LNCAP (cell line): ENCODE data around the gene SUPT7L.
A peak's percentile ranks its signal among the peaks of the same experiment; 100 is the strongest.

Experiments
- TF ChIP-seq, protein P1 (sequence below): fragments of 450-650 bp; IDR thresholded peaks from 2 replicates; pipeline ENCODE4 v1.5.1; 2017; ENCODE audit warnings: mild to moderate bottlenecking

Gene SUPT7L

DNA sequence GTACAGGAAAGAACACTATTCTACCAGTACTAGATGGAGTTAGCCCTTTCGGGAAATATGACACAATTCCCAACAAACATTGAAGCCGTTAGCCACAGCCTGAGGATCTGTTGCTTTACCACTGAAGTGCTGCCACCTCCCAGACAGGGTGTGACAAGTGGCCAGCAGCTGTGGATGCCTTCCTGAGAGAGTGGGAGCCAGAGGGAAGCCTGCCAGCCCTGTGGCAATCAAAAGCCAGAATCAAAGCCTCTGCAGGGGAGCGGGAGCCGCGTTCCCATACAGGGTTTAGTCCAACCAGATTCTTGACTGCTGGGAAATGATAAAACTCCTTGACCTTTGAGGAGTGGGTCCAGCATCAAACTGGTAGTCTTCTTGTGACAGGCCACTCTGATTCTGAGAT is 38.3 kb upstream of the SUPT7L start:
- TF ChIP-seq, protein P1, sequence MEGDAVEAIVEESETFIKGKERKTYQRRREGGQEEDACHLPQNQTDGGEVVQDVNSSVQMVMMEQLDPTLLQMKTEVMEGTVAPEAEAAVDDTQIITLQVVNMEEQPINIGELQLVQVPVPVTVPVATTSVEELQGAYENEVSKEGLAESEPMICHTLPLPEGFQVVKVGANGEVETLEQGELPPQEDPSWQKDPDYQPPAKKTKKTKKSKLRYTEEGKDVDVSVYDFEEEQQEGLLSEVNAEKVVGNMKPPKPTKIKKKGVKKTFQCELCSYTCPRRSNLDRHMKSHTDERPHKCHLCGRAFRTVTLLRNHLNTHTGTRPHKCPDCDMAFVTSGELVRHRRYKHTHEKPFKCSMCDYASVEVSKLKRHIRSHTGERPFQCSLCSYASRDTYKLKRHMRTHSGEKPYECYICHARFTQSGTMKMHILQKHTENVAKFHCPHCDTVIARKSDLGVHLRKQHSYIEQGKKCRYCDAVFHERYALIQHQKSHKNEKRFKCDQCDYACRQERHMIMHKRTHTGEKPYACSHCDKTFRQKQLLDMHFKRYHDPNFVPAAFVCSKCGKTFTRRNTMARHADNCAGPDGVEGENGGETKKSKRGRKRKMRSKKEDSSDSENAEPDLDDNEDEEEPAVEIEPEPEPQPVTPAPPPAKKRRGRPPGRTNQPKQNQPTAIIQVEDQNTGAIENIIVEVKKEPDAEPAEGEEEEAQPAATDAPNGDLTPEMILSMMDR: no peak

- TF ChIP-seq, protein P1: no peak
Observed at GRCh38 chr2:27697660-27698059, 34.2 kb upstream of the SUPT7L start.

GRCh38 chr2:27690052-27690451 is 26.6 kb upstream of the SUPT7L start:
- TF ChIP-seq, protein P1: no peak

GRCh38 chr2:27689424-27689823 is 26.0 kb upstream of the SUPT7L start:
- TF ChIP-seq, protein P1: no peak

DNA sequence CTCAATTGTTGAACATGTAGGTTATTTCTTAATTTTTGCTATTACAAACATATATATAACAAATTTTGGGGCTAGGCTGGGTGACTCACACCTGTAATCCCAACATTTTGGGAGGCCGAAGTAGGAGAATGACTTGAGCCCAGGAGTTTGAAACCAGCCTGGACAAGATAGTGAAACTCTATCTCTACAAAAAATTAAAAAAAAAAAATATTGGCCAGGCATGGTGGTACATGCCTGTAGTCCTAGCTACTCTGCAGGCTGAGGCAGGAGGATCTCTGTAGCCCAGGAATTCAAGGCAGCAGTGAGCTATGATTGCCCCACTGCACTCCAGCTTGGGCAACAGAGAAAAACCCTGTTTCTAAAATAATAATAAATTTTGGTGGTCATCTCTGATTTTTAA is 23.8 kb upstream of the SUPT7L start:
- TF ChIP-seq, protein P1: no peak

- TF ChIP-seq, protein P1: no peak
Observed at GRCh38 chr2:27685577-27685976, 22.2 kb upstream of the SUPT7L start.

GRCh38 chr2:27683390-27684071 is 20.1 kb upstream of the SUPT7L start:
- TF ChIP-seq, protein P1: peak; percentile 91

DNA sequence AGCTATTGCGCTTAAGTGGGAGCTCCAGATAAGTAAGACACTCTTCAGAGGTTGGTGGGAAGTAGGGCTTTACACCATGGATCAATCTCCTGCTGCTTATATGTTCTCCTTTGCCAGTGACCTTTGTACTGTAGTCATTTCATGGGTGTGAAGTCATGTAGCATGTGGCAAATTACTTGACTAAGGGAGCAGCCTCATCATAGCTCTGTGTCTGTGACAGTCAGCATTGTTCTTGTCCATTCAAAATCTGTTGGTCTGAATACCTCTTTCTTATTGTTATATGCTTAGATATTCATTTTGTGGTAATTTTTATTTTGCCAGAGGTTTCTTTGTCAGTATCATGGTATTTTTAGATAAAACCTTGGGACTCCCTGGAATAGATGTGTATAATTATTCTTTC is 18.4 kb upstream of the SUPT7L start:
- TF ChIP-seq, protein P1: no peak
